ENCODE measurements around the gene ATP9B. TPM values are rescaled to one million over a fixed set of nuclear protein-coding genes. Genes with fewer than 3 reads are reported as not detected.

The ATP9B gene
- total RNA-seq, 1 donor = 29.3 TPM

DNA sequence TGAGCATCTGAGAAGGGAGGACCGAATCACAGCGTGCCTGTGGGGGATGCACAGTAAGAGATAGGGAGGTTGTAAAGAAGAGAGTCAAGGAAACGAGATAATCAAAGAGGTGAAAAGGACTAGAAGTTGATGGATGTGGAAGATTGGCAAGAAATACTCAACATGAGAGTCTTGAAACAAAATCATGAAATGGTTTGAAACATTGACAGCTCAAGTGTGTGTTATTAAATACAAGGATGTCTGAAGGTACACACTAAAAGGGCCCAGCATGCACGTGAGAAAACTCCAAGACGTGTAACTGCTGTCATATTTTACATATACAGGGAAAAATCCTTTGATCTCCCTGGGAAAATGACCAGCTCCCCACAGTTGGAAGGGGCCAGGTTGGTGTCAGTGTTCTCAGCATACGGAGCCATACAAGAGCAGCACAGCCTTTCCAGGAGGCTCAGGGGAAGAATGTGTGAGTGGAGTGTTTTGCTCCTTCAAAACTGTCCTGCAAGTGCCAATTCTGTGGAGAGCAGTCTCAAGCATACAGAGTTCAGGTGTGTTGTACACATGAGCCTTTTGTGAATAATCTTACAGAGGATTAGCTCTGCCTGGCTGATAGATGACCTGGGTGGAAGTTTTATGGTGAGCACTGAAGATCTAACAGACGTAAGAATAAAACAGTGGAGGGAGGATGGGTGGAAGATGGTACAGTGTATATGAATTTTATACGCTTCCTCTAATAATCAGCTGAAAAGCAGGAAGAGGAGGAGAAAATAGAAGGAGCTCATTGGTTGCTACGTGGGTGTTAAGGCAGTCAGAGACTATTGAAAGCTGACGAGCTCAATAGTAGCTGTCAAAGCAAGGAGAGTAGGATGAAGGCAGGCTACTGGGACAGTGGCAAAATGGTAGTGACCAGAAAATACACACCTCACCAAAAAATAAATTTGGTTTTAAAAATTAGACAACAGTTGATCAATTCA is 126.8 kb downstream of the ATP9B start:
- Histone ChIP-seq H4K20me1 (ENCODE audit: insufficient read depth, low read length) (no peaks in the 10 kb centered on the region), H3K4me3 (ENCODE audit: insufficient read depth, low read length) (no peak overlapping the region), H3K4me1 (ENCODE audit: insufficient read depth, low read length) (peaks cover 5% of the 10 kb centered on the region), H3K27ac (ENCODE audit: low read depth, low read length) (no peak overlapping the region), H3K4me2 (ENCODE audit: insufficient read depth, low read length) (no peak overlapping the region), H3K9me3 (ENCODE audit: low read depth, low read length) (no peaks in the 10 kb centered on the region), H3K79me2 (ENCODE audit: insufficient read depth, low read length) (no peaks in the 10 kb centered on the region), H2AFZ (ENCODE audit: low read length) (no peak overlapping the region), H3K27me3 (ENCODE audit: insufficient read depth, low read length) (no peaks in the 10 kb centered on the region), H3K36me3 (ENCODE audit: insufficient read depth, low read length) (no peaks in the 10 kb centered on the region)
- TF ChIP-seq CTCF (IDR thresholded peaks at IDR 0.05; ENCODE audit: extremely low read depth, low read depth, low read length) = no peak
- DNase-seq (ENCODE audit: insufficient read length, low spot score, missing footprints) = no peak

DNA sequence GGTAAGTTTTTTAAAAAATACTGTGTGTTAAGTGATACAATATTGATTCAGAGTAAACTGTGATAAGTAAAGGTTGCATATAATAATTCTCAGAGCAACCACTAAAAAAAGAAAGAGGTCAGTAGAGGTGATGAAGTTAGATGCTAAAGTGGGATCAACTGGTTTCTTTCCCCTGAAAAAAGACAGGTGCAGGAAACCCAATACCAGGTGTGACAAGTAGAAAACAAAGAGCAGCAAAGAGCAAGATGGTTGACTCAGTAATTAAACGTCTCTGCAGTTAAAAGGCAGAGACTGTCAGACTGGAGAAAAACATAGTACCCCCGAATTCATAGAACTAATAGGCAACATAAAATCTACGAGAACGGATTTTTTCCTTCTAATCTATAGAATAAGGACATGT is 128.3 kb downstream of the ATP9B start:
- Histone ChIP-seq H4K20me1 (ENCODE audit: insufficient read depth, low read length) (no peaks in the 10 kb centered on the region), H3K4me1 (ENCODE audit: insufficient read depth, low read length) (peaks cover 5% of the 10 kb centered on the region), H3K36me3 (ENCODE audit: insufficient read depth, low read length) (no peaks in the 10 kb centered on the region), H3K79me2 (ENCODE audit: insufficient read depth, low read length) (no peaks in the 10 kb centered on the region), H3K4me3 (ENCODE audit: insufficient read depth, low read length) (no peak overlapping the region), H3K27me3 (ENCODE audit: insufficient read depth, low read length) (no peaks in the 10 kb centered on the region), H3K9me3 (ENCODE audit: low read depth, low read length) (no peaks in the 10 kb centered on the region), H2AFZ (ENCODE audit: low read length) (no peak overlapping the region), H3K27ac (ENCODE audit: low read depth, low read length) (no peak overlapping the region), H3K4me2 (ENCODE audit: insufficient read depth, low read length) (no peak overlapping the region)
- TF ChIP-seq CTCF (IDR thresholded peaks at IDR 0.05; ENCODE audit: extremely low read depth, low read depth, low read length) = no peak
- no peak for DNase-seq (ENCODE audit: insufficient read length, low spot score, missing footprints)

GRCh38 chr18:79199691-79200374 is 130.6 kb downstream of the ATP9B start:
- Histone ChIP-seq H3K4me1 (ENCODE audit: insufficient read depth, low read length) (peaks cover 5% of the 10 kb centered on the region), H3K79me2 (ENCODE audit: insufficient read depth, low read length) (no peaks in the 10 kb centered on the region), H4K20me1 (ENCODE audit: insufficient read depth, low read length) (no peaks in the 10 kb centered on the region), H2AFZ (ENCODE audit: low read length) (no peak overlapping the region), H3K4me2 (ENCODE audit: insufficient read depth, low read length) (no peak overlapping the region), H3K27ac (ENCODE audit: low read depth, low read length) (no peak overlapping the region), H3K36me3 (ENCODE audit: insufficient read depth, low read length) (no peaks in the 10 kb centered on the region), H3K27me3 (ENCODE audit: insufficient read depth, low read length) (no peaks in the 10 kb centered on the region), H3K9me3 (ENCODE audit: low read depth, low read length) (no peaks in the 10 kb centered on the region), H3K4me3 (ENCODE audit: insufficient read depth, low read length) (no peak overlapping the region)
- DNase-seq (ENCODE audit: insufficient read length, low spot score, missing footprints) = peak; percentile 78
- peak; percentile 44 for TF ChIP-seq CTCF (IDR thresholded peaks at IDR 0.05; ENCODE audit: extremely low read depth, low read depth, low read length)

All from osteoblast (primary cell).